ENCODE data around the gene HDAC9. TPM values are rescaled to one million over a fixed set of nuclear protein-coding genes. Genes with fewer than 3 reads are reported as not detected.

The HDAC9 gene
- total and polyA plus RNA-seq, 2 donors (not counting 1 experiment from before 2014, with no cell fraction given): 2.9 to 7.9 TPM

DNA sequence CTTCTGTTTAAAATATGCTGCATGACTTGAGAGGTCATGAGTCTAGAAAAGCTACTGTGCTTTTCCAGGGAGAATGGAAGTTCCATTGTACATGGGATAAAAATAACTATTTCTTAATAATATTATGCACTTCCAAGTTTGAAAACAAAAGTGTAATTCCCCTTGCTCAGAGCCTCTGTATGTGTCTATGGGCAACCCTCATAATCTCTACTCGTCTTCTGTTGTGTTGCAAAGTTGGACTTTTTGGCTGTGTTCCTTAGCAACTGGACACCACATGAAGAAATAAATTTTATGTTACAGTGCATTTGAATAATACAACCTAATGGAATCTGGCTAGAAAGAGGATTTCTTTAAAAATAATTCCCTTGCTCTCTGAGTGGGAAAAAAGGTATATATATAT lies 379.3 kb downstream of the HDAC9 start:
- Histone ChIP-seq H3K79me2 (ENCODE audit: control insufficient read depth, insufficient read depth, low read length) (no peaks in the 10 kb centered on the region), H3K27ac (ENCODE audit: insufficient read depth, low read length) (no peak overlapping the region), H3K9ac (ENCODE audit: insufficient read depth, low read length) (no peak overlapping the region), H3K4me1 (ENCODE audit: control insufficient read depth, extremely low read depth, insufficient read depth, low read length) (no peaks in the 10 kb centered on the region), H3K9me3 (ENCODE audit: control insufficient read depth, insufficient read depth, low read depth, low read length) (no peaks in the 10 kb centered on the region), H3K27me3 (ENCODE audit: control insufficient read depth, insufficient read depth, low read length) (no peaks in the 10 kb centered on the region), H4K20me1 (ENCODE audit: control insufficient read depth, extremely low read depth, insufficient read depth, low read length) (no peaks in the 10 kb centered on the region), H3K4me3 (replicated peaks in 1 of 4; ENCODE audit: control extremely low read depth in 1 of 4, insufficient read depth in 1 of 4, low read depth in 3 of 4, low read length in 4 of 4) (no peak overlapping the region), H3K36me3 (ENCODE audit: control insufficient read depth, insufficient read depth, low read length) (no peaks in the 10 kb centered on the region), H2AFZ (ENCODE audit: low read length) (no peak overlapping the region), H3K4me2 (ENCODE audit: extremely low read depth, insufficient read depth, low read length) (no peak overlapping the region)
- TF ChIP-seq, protein P1, sequence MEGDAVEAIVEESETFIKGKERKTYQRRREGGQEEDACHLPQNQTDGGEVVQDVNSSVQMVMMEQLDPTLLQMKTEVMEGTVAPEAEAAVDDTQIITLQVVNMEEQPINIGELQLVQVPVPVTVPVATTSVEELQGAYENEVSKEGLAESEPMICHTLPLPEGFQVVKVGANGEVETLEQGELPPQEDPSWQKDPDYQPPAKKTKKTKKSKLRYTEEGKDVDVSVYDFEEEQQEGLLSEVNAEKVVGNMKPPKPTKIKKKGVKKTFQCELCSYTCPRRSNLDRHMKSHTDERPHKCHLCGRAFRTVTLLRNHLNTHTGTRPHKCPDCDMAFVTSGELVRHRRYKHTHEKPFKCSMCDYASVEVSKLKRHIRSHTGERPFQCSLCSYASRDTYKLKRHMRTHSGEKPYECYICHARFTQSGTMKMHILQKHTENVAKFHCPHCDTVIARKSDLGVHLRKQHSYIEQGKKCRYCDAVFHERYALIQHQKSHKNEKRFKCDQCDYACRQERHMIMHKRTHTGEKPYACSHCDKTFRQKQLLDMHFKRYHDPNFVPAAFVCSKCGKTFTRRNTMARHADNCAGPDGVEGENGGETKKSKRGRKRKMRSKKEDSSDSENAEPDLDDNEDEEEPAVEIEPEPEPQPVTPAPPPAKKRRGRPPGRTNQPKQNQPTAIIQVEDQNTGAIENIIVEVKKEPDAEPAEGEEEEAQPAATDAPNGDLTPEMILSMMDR (conservative IDR thresholded peaks at IDR 0.05 in 1 of 2, IDR thresholded peaks at IDR 0.05 in 1 of 2; ENCODE audit: low read depth in 1 of 2, low read length in 2 of 2): no peak
- no peak for TF ChIP-seq EZH2 (IDR thresholded peaks at IDR 0.05; ENCODE audit: low read length, missing control alignments)
- DNase-seq (ENCODE audit: low read depth in 2 of 2): peak in 1 of 2 donors; percentile 41

- H4K20me1 ChIP-seq (ENCODE audit: control insufficient read depth, extremely low read depth, insufficient read depth, low read length): no peaks in the 10 kb centered on the region
- H3K9me3 ChIP-seq (ENCODE audit: control insufficient read depth, insufficient read depth, low read depth, low read length): no peaks in the 10 kb centered on the region
- no peaks in the 10 kb centered on the region for H3K36me3 ChIP-seq (ENCODE audit: control insufficient read depth, insufficient read depth, low read length)
- no peaks in the 10 kb centered on the region for H3K79me2 ChIP-seq (ENCODE audit: control insufficient read depth, insufficient read depth, low read length)
- H3K4me2 ChIP-seq (ENCODE audit: extremely low read depth, insufficient read depth, low read length): no peak overlapping the region
- H3K9ac ChIP-seq (ENCODE audit: insufficient read depth, low read length): no peak overlapping the region
- H3K27ac ChIP-seq (ENCODE audit: insufficient read depth, low read length): no peak overlapping the region
- no peak for TF ChIP-seq EZH2 (IDR thresholded peaks at IDR 0.05; ENCODE audit: low read length, missing control alignments)
- TF ChIP-seq, protein P1 (conservative IDR thresholded peaks at IDR 0.05 in 1 of 2, IDR thresholded peaks at IDR 0.05 in 1 of 2; ENCODE audit: low read depth in 1 of 2, low read length in 2 of 2): no peak
- no peaks in the 10 kb centered on the region for H3K27me3 ChIP-seq (ENCODE audit: control insufficient read depth, insufficient read depth, low read length)
- H2AFZ ChIP-seq (ENCODE audit: low read length): no peak overlapping the region
- H3K4me1 ChIP-seq (ENCODE audit: control insufficient read depth, extremely low read depth, insufficient read depth, low read length): no peaks in the 10 kb centered on the region
- no peak overlapping the region for H3K4me3 ChIP-seq (replicated peaks in 1 of 4; ENCODE audit: control extremely low read depth in 1 of 4, insufficient read depth in 1 of 4, low read depth in 3 of 4, low read length in 4 of 4)
- DNase-seq (ENCODE audit: low read depth in 2 of 2): no peak
Measured at GRCh38 chr7:18877874-18878273, 382.3 kb downstream of the HDAC9 start.

- no peaks in the 10 kb centered on the region for H3K4me1 ChIP-seq (ENCODE audit: control insufficient read depth, extremely low read depth, insufficient read depth, low read length)
- no peak for DNase-seq (ENCODE audit: low read depth in 2 of 2)
- H3K36me3 ChIP-seq (ENCODE audit: control insufficient read depth, insufficient read depth, low read length): no peaks in the 10 kb centered on the region
- no peaks in the 10 kb centered on the region for H4K20me1 ChIP-seq (ENCODE audit: control insufficient read depth, extremely low read depth, insufficient read depth, low read length)
- H3K79me2 ChIP-seq (ENCODE audit: control insufficient read depth, insufficient read depth, low read length): no peaks in the 10 kb centered on the region
- H3K4me2 ChIP-seq (ENCODE audit: extremely low read depth, insufficient read depth, low read length): no peak overlapping the region
- H2AFZ ChIP-seq (ENCODE audit: low read length): no peak overlapping the region
- TF ChIP-seq, protein P1 (conservative IDR thresholded peaks at IDR 0.05 in 1 of 2, IDR thresholded peaks at IDR 0.05 in 1 of 2; ENCODE audit: low read depth in 1 of 2, low read length in 2 of 2): no peak
- TF ChIP-seq EZH2 (IDR thresholded peaks at IDR 0.05; ENCODE audit: low read length, missing control alignments): no peak
- no peaks in the 10 kb centered on the region for H3K27me3 ChIP-seq (ENCODE audit: control insufficient read depth, insufficient read depth, low read length)
- no peak overlapping the region for H3K9ac ChIP-seq (ENCODE audit: insufficient read depth, low read length)
- H3K9me3 ChIP-seq (ENCODE audit: control insufficient read depth, insufficient read depth, low read depth, low read length): no peaks in the 10 kb centered on the region
- H3K4me3 ChIP-seq (replicated peaks in 1 of 4; ENCODE audit: control extremely low read depth in 1 of 4, insufficient read depth in 1 of 4, low read depth in 3 of 4, low read length in 4 of 4): no peak overlapping the region
- no peak overlapping the region for H3K27ac ChIP-seq (ENCODE audit: insufficient read depth, low read length)
Measured at GRCh38 chr7:18886832-18887231, 391.3 kb downstream of the HDAC9 start.

Data from fibroblast of lung (primary cell).